ENCODE measurements around the gene PLAA. TPM values are rescaled to one million over a fixed set of nuclear protein-coding genes. Genes with fewer than 3 reads are reported as not detected.
"Not testable (repeated sequence)": the region's sequence is repeated elsewhere in the genome, so short reads cannot be mapped to it uniquely, and the experiment has no call there.

Gene PLAA
- total and polyA plus RNA-seq, 2 donors = 19.0 to 28.2 TPM

- Histone ChIP-seq H3K4me3 (ENCODE audit: low read depth, low read length) (peak overlapping the region; percentile 90), H3K4me1 (ENCODE audit: insufficient read depth) (no peaks in the 10 kb centered on the region), H3K27ac (ENCODE audit: low read depth) (peak overlapping the region; percentile 63), H3K36me3 (ENCODE audit: insufficient read depth) (no peaks in the 10 kb centered on the region)
- DNase-seq (ENCODE audit: extremely low spot score) = no peak
- WGBS = 10% methylated on average over 7 of the region's 7 CpGs
These were observed 53.9 kb downstream of the PLAA start for GRCh38 chr9:26893030-26893676.

GRCh38 chr9:26892251-26893029 is 54.6 kb downstream of the PLAA start, which contains the start of gene CAAP1:
Gene CAAP1, minus strand, starts transcription at chr9:26892802. Its CDS starts 87 bp downstream, at chr9:26892715.
- peak within 1 kb of the TSS; percentile 93 for H3K27ac ChIP-seq (ENCODE audit: low read depth)
- H3K4me1 ChIP-seq (ENCODE audit: insufficient read depth) = no peaks in the 10 kb centered on the region
- no peaks in the 10 kb centered on the region for H3K36me3 ChIP-seq (ENCODE audit: insufficient read depth)
- DNase-seq (ENCODE audit: extremely low spot score) = peak; percentile 89
- H3K4me3 ChIP-seq (ENCODE audit: low read depth, low read length) = peak within 1 kb of the TSS; percentile 90
- under 1% methylated on average over 70 of the region's 70 CpGs for WGBS

GRCh38 chr9:26891726-26892125 is 55.3 kb downstream of the PLAA start:
- DNase-seq (ENCODE audit: extremely low spot score) = peak; percentile 8
- Histone ChIP-seq H3K4me1 (ENCODE audit: insufficient read depth) (no peaks in the 10 kb centered on the region), H3K27ac (ENCODE audit: low read depth) (peak overlapping the region; percentile 93), H3K4me3 (ENCODE audit: low read depth, low read length) (peak overlapping the region; percentile 90), H3K36me3 (ENCODE audit: insufficient read depth) (no peaks in the 10 kb centered on the region)
- WGBS = under 1% methylated on average over 14 of the region's 14 CpGs

- no peaks in the 10 kb centered on the region for H3K4me1 ChIP-seq (ENCODE audit: insufficient read depth)
- DNase-seq (ENCODE audit: extremely low spot score) = no peak
- 83% methylated on average over 1 of the region's 1 CpG for WGBS
- H3K27ac ChIP-seq (ENCODE audit: low read depth) = no peak overlapping the region
- no peak overlapping the region for H3K4me3 ChIP-seq (ENCODE audit: low read depth, low read length)
- no peaks in the 10 kb centered on the region for H3K36me3 ChIP-seq (ENCODE audit: insufficient read depth)
These were observed 58.8 kb downstream of the PLAA start for GRCh38 chr9:26888271-26888670.

GRCh38 chr9:26882154-26882553 is 64.9 kb downstream of the PLAA start:
- no peak for DNase-seq (ENCODE audit: extremely low spot score)
- H3K27ac ChIP-seq (ENCODE audit: low read depth) = no peak overlapping the region
- WGBS = over 99% methylated on average over 3 of the region's 3 CpGs
- H3K4me1 ChIP-seq (ENCODE audit: insufficient read depth) = no peaks in the 10 kb centered on the region
- H3K4me3 ChIP-seq (ENCODE audit: low read depth, low read length) = no peak overlapping the region
- peaks cover 3% of the 10 kb centered on the region for H3K36me3 ChIP-seq (ENCODE audit: insufficient read depth)

- DNase-seq (ENCODE audit: extremely low spot score) = no peak
- H3K36me3 ChIP-seq (ENCODE audit: insufficient read depth) = peaks cover 3% of the 10 kb centered on the region
- H3K4me3 ChIP-seq (ENCODE audit: low read depth, low read length) = no peak overlapping the region
- WGBS = 83% methylated on average over 4 of the region's 4 CpGs
- H3K27ac ChIP-seq (ENCODE audit: low read depth) = no peak overlapping the region
- no peaks in the 10 kb centered on the region for H3K4me1 ChIP-seq (ENCODE audit: insufficient read depth)
These were observed 66.8 kb downstream of the PLAA start for GRCh38 chr9:26880262-26880661.

GRCh38 chr9:26875155-26875554 is 71.9 kb downstream of the PLAA start:
- not testable (repeated sequence) for H3K36me3 ChIP-seq (ENCODE audit: insufficient read depth); H3K4me1 ChIP-seq (ENCODE audit: insufficient read depth); DNase-seq (ENCODE audit: extremely low spot score); H3K4me3 ChIP-seq (ENCODE audit: low read depth, low read length); H3K27ac ChIP-seq (ENCODE audit: low read depth)
- 95% methylated on average over 3 of the region's 3 CpGs for WGBS

GRCh38 chr9:26870292-26870691 is 76.8 kb downstream of the PLAA start:
- DNase-seq (ENCODE audit: extremely low spot score) = no peak
- 89% methylated on average over 8 of the region's 8 CpGs for WGBS
- H3K4me3 ChIP-seq (ENCODE audit: low read depth, low read length) = no peak overlapping the region
- no peaks in the 10 kb centered on the region for H3K4me1 ChIP-seq (ENCODE audit: insufficient read depth)
- H3K27ac ChIP-seq (ENCODE audit: low read depth) = no peak overlapping the region
- H3K36me3 ChIP-seq (ENCODE audit: insufficient read depth) = peaks cover 2% of the 10 kb centered on the region

- Histone ChIP-seq H3K27ac (ENCODE audit: low read depth) (no peak overlapping the region), H3K4me1 (ENCODE audit: insufficient read depth) (no peaks in the 10 kb centered on the region), H3K4me3 (ENCODE audit: low read depth, low read length) (no peak overlapping the region), H3K36me3 (ENCODE audit: insufficient read depth) (peaks cover 2% of the 10 kb centered on the region)
- WGBS = 35% methylated on average over 1 of the region's 1 CpG
- DNase-seq (ENCODE audit: extremely low spot score) = no peak
These were observed 84.0 kb downstream of the PLAA start for GRCh38 chr9:26863074-26863473.

GRCh38 chr9:26856413-26857032 is 90.5 kb downstream of the PLAA start:
- no peak overlapping the region for H3K4me3 ChIP-seq (ENCODE audit: low read depth, low read length)
- no peaks in the 10 kb centered on the region for H3K4me1 ChIP-seq (ENCODE audit: insufficient read depth)
- whole genome bisulfite sequencing = 80% methylated on average over 1 of the region's 1 CpG
- peaks cover 2% of the 10 kb centered on the region for H3K36me3 ChIP-seq (ENCODE audit: insufficient read depth)
- no peak overlapping the region for H3K27ac ChIP-seq (ENCODE audit: low read depth)
- no peak for DNase-seq (ENCODE audit: extremely low spot score)

Small RNAs within 50 kb of the gene (small RNA-seq; reads per million reads assigned to genes)
- not detected for gene RN7SL100P

Other genes with a start within 250 kb of the PLAA start
- gene CAAP1, start 54.4 kb downstream of the PLAA start, total RNA-seq = 27.3 TPM
- 10.4 TPM for gene CAAP1, start 54.4 kb downstream of the PLAA start, polyA plus RNA-seq
- 39.6 TPM for gene IFT74, start 9.2 kb upstream of the PLAA start, total RNA-seq
- gene IFT74, start 9.2 kb upstream of the PLAA start, polyA plus RNA-seq = 10.0 TPM
- 0.11 TPM for gene LRRC19, start 58.4 kb upstream of the PLAA start, total RNA-seq
- not detected for gene LRRC19, start 58.4 kb upstream of the PLAA start, polyA plus RNA-seq
- 36.5 TPM for gene TEK, start 162.0 kb upstream of the PLAA start, total RNA-seq
- 11.2 TPM for gene TEK, start 162.0 kb upstream of the PLAA start, polyA plus RNA-seq